A673 (cell line): Measurements from ENCODE around the gene ABCB9. TPM values are rescaled to one million over a fixed set of nuclear protein-coding genes. Genes with fewer than 3 reads are reported as not detected.

Experiments
- BruUV-seq: library from RNA; stranded (reverse); fragments of 400-500 nt; replicated peaks from 2 replicates; lab custom pipeline; 2021; lab: Mats Ljungman, UMichigan
- CTCF ChIA-PET: fragments of 300-600 bp; sonication (Branson Sonifier 250); formaldehyde crosslinking; loops from one replicate; lab custom pipeline; 2022; ENCODE audit warnings: antibody characterized with exemption; lab: Charles Lee
- POLR2A ChIA-PET: fragments of 300-600 bp; sonication (Branson Sonifier 250); formaldehyde crosslinking; loops from one replicate; lab custom pipeline; 2022; ENCODE audit warnings: antibody characterized with exemption; ENCODE audit not compliant: low non-redundant PET; lab: Charles Lee
- DNase-seq: peaks from one replicate; pipeline ENCODE4 v3.0.0-alpha.2; 2015; ENCODE audit warnings: low spot score
- H3K27ac ChIP-seq: fragments of 200-600 bp; sonication (generic); 2 replicates; pipeline ENCODE4 v1.5.1; 2016; ENCODE audit warnings: mixed run types, low read depth, mild to moderate bottlenecking, mixed read lengths, antibody characterized with exemption, low read length; ENCODE audit not compliant: poor library complexity, severe bottlenecking
- H3K27me3 ChIP-seq: fragments of 200-600 bp; sonication (generic); replicated peaks from 2 replicates; pipeline ENCODE4 v1.6.1; 2017; ENCODE audit warnings: mixed run types, low read depth, mild to moderate bottlenecking, mixed read lengths, antibody characterized with exemption, low read length; ENCODE audit not compliant: insufficient read depth, poor library complexity
- H3K36me3 ChIP-seq: fragments of 200-600 bp; sonication (generic); 2 replicates; pipeline ENCODE4 v1.6.1; 2016; ENCODE audit warnings: mixed run types, mild to moderate bottlenecking, mixed read lengths, antibody characterized with exemption, low read length; ENCODE audit not compliant: insufficient read depth, poor library complexity, severe bottlenecking
- H3K4me1 ChIP-seq: fragments of 200-600 bp; sonication (generic); 2 replicates; pipeline ENCODE4 v1.6.1; 2017; ENCODE audit warnings: mixed run types, mild to moderate bottlenecking, mixed read lengths, antibody characterized with exemption, low read length; ENCODE audit not compliant: insufficient read depth, poor library complexity, severe bottlenecking
- H3K4me3 ChIP-seq: fragments of 200-600 bp; sonication (generic); 2 replicates; pipeline ENCODE4 v1.5.1; 2016; ENCODE audit warnings: low read depth, mixed run types, mild to moderate bottlenecking, mixed read lengths, low read length; ENCODE audit not compliant: poor library complexity, severe bottlenecking
- H3K9me3 ChIP-seq: fragments of 200-600 bp; sonication (generic); 2 replicates; pipeline ENCODE4 v1.6.1; 2016; ENCODE audit warnings: mixed run types, low read depth, mild to moderate bottlenecking, mixed read lengths, antibody characterized with exemption, low read length; ENCODE audit not compliant: poor library complexity, severe bottlenecking
- CTCF ChIP-seq: fragments of 300-800, 200-600 bp; sonication (generic); conservative IDR thresholded peaks from 2 replicates; pipeline ENCODE4 v1.5.1; 2017; ENCODE audit warnings: low read depth, mild to moderate bottlenecking, antibody characterized with exemption, low read length, moderate library complexity, mixed read lengths
- EZH2 ChIP-seq: fragments of 200-600 bp; sonication (generic); IDR thresholded peaks from 2 replicates; pipeline ENCODE4 v1.6.1; 2017; ENCODE audit warnings: borderline replicate concordance, low read depth, mild to moderate bottlenecking, mixed read lengths, antibody characterized with exemption, low read length; ENCODE audit not compliant: poor library complexity, severe bottlenecking
- intact Hi-C: fragments of 100-400 bp; cut with micrococcal nuclease; formaldehyde crosslinking; loops from one replicate; pipeline ENCODE4 v1.10.0; 2022; ENCODE audit not compliant: unreplicated experiment
- total RNA-seq: library from RNA; stranded (reverse); gene quantifications from 2 replicates; pipeline ENCODE4 v1.2.3, GENCODE V29; 2021

Gene ABCB9
- total RNA-seq, 1 experiment from 2014 or later, result 8.9 TPM

- POLR2A ChIA-PET, result interaction anchor here (0.7 kb wide), 1 partner anchor 383 kb away, joined by 11 read pairs; no protein-coding TSS in a partner anchor
- BruUV-seq, result no TSS peak
- Histone ChIP-seq H3K4me1 (no peaks in the 10 kb centered on the region), H3K4me3 (no peak overlapping the region), H3K27ac (no peak overlapping the region), H3K27me3 (no peaks in the 10 kb centered on the region), H3K36me3 (no peaks in the 10 kb centered on the region), H3K9me3 (no peaks in the 10 kb centered on the region)
- intact Hi-C loops, result no loop called here
- no peak for TF ChIP-seq CTCF
- no peak for TF ChIP-seq EZH2
- no peak for DNase-seq
- CTCF ChIA-PET, result interaction anchor here (0.5 kb wide), 1 partner anchor 11 kb away, joined by 3 read pairs; no protein-coding TSS in a partner anchor
These were observed 63.2 kb downstream of the ABCB9 start for GRCh38 chr12:122902854-122903692.

GRCh38 chr12:122899887-122900286 is 66.4 kb downstream of the ABCB9 start:
- Histone ChIP-seq H3K9me3 (no peaks in the 10 kb centered on the region), H3K4me1 (peaks cover under 1% of the 10 kb centered on the region), H3K27me3 (no peaks in the 10 kb centered on the region), H3K4me3 (no peak overlapping the region), H3K36me3 (no peaks in the 10 kb centered on the region), H3K27ac (no peak overlapping the region)
- no peak for TF ChIP-seq CTCF
- no peak for TF ChIP-seq EZH2
- DNase-seq, result no peak
- BruUV-seq, result no TSS peak
- ChIA-PET POLR2A (no interaction called here), CTCF (no interaction called here)
- intact Hi-C loops, result no loop called here

GRCh38 chr12:122896662-122897061 is 69.6 kb downstream of the ABCB9 start:
- no peak for DNase-seq
- Histone ChIP-seq H3K9me3 (no peaks in the 10 kb centered on the region), H3K4me3 (peak overlapping the region; percentile 72), H3K27me3 (no peaks in the 10 kb centered on the region), H3K4me1 (peaks cover 27% of the 10 kb centered on the region), H3K36me3 (no peaks in the 10 kb centered on the region), H3K27ac (no peak overlapping the region)
- POLR2A ChIA-PET, result interaction anchor here (0.6 kb wide), 1 partner anchor 598 kb away, joined by 7 read pairs; no protein-coding TSS in a partner anchor
- CTCF ChIA-PET, result no interaction called here
- TF ChIP-seq EZH2 (no peak), CTCF (no peak)
- intact Hi-C loops, result no loop called here
- no TSS peak for BruUV-seq
